ENCODE results near the gene WDR49.

The WDR49 gene

GRCh38 chr3:167669699-167670098, 16.0 kb upstream of the WDR49 start:
- no peak overlapping the region for H3K27ac ChIP-seq (ENCODE audit: low read depth, low read length)
- peaks cover 0 to 25% (median 12%) of the 10 kb centered on the region in 5 donors for H3K36me3 ChIP-seq (ENCODE audit: control insufficient read depth in 5 of 5, insufficient read depth in 5 of 5, low read length in 5 of 5)
- H3K9me3 ChIP-seq (ENCODE audit: control insufficient read depth in 5 of 5, low read length in 5 of 5): peaks cover 0 to 9% (median 5%) of the 10 kb centered on the region in 5 donors
- H3K27me3 ChIP-seq (ENCODE audit: control insufficient read depth in 5 of 5, insufficient read depth in 4 of 5, low read length in 5 of 5): no peaks in the 10 kb centered on the region
- peaks cover 0 to 11% (median 5%) of the 10 kb centered on the region in 5 donors for H3K4me1 ChIP-seq (ENCODE audit: control insufficient read depth in 5 of 5, insufficient read depth in 5 of 5, low read length in 5 of 5)
- H3K4me3 ChIP-seq (ENCODE audit: low read depth in 1 of 5, low read length in 5 of 5): no peak overlapping the region
- H3K9ac ChIP-seq (ENCODE audit: low read length in 5 of 5): no peak overlapping the region

- no peak overlapping the region for H3K4me3 ChIP-seq (ENCODE audit: low read depth in 1 of 5, low read length in 5 of 5)
- peaks cover 0 to 15% (median 3%) of the 10 kb centered on the region in 5 donors for H3K36me3 ChIP-seq (ENCODE audit: control insufficient read depth in 5 of 5, insufficient read depth in 5 of 5, low read length in 5 of 5)
- H3K4me1 ChIP-seq (ENCODE audit: control insufficient read depth in 5 of 5, insufficient read depth in 5 of 5, low read length in 5 of 5): peaks cover 0 to 11% (median 5%) of the 10 kb centered on the region in 5 donors
- peaks cover 0 to 6% (median 5%) of the 10 kb centered on the region in 5 donors for H3K9me3 ChIP-seq (ENCODE audit: control insufficient read depth in 5 of 5, low read length in 5 of 5)
- no peak overlapping the region for H3K27ac ChIP-seq (ENCODE audit: low read depth, low read length)
- no peaks in the 10 kb centered on the region for H3K27me3 ChIP-seq (ENCODE audit: control insufficient read depth in 5 of 5, insufficient read depth in 4 of 5, low read length in 5 of 5)
- H3K9ac ChIP-seq (ENCODE audit: low read length in 5 of 5): no peak overlapping the region
Observed at GRCh38 chr3:167668651-167669050, 14.9 kb upstream of the WDR49 start.

DNA sequence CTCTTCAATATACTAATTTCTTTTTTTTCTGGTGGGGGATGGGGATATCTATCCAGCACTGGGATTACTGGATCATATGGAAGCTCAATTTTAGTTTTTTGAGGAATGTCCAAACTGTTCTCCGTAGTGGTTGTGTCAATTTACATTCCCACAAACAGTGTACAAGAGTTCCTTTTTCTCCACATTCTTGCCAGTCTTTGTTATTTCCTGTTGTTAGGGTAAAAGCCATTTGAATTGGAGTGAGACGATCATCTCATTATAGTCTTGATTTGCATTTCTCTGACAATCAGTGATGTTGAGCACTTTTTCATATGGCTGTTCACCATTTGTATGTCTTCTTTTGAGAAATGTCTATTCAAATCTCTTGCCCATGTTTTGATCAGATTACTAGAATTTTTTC, 12.8 kb upstream of the WDR49 start:
- H3K4me1 ChIP-seq (ENCODE audit: control insufficient read depth in 5 of 5, insufficient read depth in 5 of 5, low read length in 5 of 5): peaks cover 0 to 16% (median 5%) of the 10 kb centered on the region in 5 donors

DNA sequence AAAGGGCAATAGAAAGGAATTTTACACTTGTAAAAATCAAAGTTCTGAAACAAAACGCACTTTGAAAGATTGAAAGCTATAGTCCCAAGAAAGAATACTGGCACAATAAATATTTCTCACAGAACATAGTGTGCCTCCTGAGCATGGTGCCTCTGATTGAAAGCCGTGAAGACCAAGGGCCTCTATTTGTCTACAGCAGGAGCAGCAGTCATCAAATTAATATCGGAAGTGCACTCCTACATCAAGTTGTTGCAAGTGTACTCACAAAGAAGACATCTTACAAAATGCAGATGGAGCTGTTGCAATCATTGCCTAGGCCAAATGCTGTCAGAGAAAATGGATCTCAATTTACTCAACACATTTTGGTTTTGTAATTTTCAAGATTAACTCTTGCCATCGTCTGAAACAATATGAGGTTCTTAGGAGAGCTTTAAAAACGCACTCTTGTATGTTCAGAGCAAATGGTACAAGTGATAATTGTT, 9.2 kb upstream of the WDR49 start:
- peaks cover 0 to 5% (median 0%) of the 10 kb centered on the region in 5 donors for H3K4me1 ChIP-seq (ENCODE audit: control insufficient read depth in 5 of 5, insufficient read depth in 5 of 5, low read length in 5 of 5)
- no peaks in the 10 kb centered on the region for H3K27me3 ChIP-seq (ENCODE audit: control insufficient read depth in 5 of 5, insufficient read depth in 4 of 5, low read length in 5 of 5)
- no peak overlapping the region for H3K27ac ChIP-seq (ENCODE audit: low read depth, low read length)
- no peak overlapping the region for H3K9ac ChIP-seq (ENCODE audit: low read length in 5 of 5)
- H3K9me3 ChIP-seq (ENCODE audit: control insufficient read depth in 5 of 5, low read length in 5 of 5): no peaks in the 10 kb centered on the region
- H3K36me3 ChIP-seq (ENCODE audit: control insufficient read depth in 5 of 5, insufficient read depth in 5 of 5, low read length in 5 of 5): no peaks in the 10 kb centered on the region
- H3K4me3 ChIP-seq (ENCODE audit: low read depth in 1 of 5, low read length in 5 of 5): no peak overlapping the region

More for the DNA sequence above, 12.8 kb upstream of the WDR49 start:
- Histone ChIP-seq H3K4me3 (ENCODE audit: low read depth in 1 of 5, low read length in 5 of 5) (no peak overlapping the region), H3K36me3 (ENCODE audit: control insufficient read depth in 5 of 5, insufficient read depth in 5 of 5, low read length in 5 of 5) (no peaks in the 10 kb centered on the region), H3K27me3 (ENCODE audit: control insufficient read depth in 5 of 5, insufficient read depth in 4 of 5, low read length in 5 of 5) (no peaks in the 10 kb centered on the region), H3K9me3 (ENCODE audit: control insufficient read depth in 5 of 5, low read length in 5 of 5) (no peaks in the 10 kb centered on the region), H3K9ac (ENCODE audit: low read length in 5 of 5) (no peak overlapping the region), H3K27ac (ENCODE audit: low read depth, low read length) (no peak overlapping the region)

GRCh38 chr3:167657684-167658225, 4.0 kb upstream of the WDR49 start:
- H3K4me3 ChIP-seq (ENCODE audit: low read depth in 1 of 5, low read length in 5 of 5): no peak overlapping the region
- H3K36me3 ChIP-seq (ENCODE audit: control insufficient read depth in 5 of 5, insufficient read depth in 5 of 5, low read length in 5 of 5): no peaks in the 10 kb centered on the region
- no peak overlapping the region for H3K9ac ChIP-seq (ENCODE audit: low read length in 5 of 5)
- H3K9me3 ChIP-seq (ENCODE audit: control insufficient read depth in 5 of 5, low read length in 5 of 5): no peaks in the 10 kb centered on the region
- no peaks in the 10 kb centered on the region for H3K4me1 ChIP-seq (ENCODE audit: control insufficient read depth in 5 of 5, insufficient read depth in 5 of 5, low read length in 5 of 5)
- no peaks in the 10 kb centered on the region for H3K27me3 ChIP-seq (ENCODE audit: control insufficient read depth in 5 of 5, insufficient read depth in 4 of 5, low read length in 5 of 5)
- no peak overlapping the region for H3K27ac ChIP-seq (ENCODE audit: low read depth, low read length)

- Histone ChIP-seq H3K27me3 (ENCODE audit: control insufficient read depth in 5 of 5, insufficient read depth in 4 of 5, low read length in 5 of 5) (no peaks in the 10 kb centered on the region), H3K36me3 (ENCODE audit: control insufficient read depth in 5 of 5, insufficient read depth in 5 of 5, low read length in 5 of 5) (no peaks in the 10 kb centered on the region), H3K27ac (ENCODE audit: low read depth, low read length) (no peak overlapping the region), H3K9ac (ENCODE audit: low read length in 5 of 5) (no peak overlapping the region), H3K9me3 (ENCODE audit: control insufficient read depth in 5 of 5, low read length in 5 of 5) (no peaks in the 10 kb centered on the region), H3K4me1 (ENCODE audit: control insufficient read depth in 5 of 5, insufficient read depth in 5 of 5, low read length in 5 of 5) (no peaks in the 10 kb centered on the region), H3K4me3 (ENCODE audit: low read depth in 1 of 5, low read length in 5 of 5) (no peak overlapping the region)
Observed at GRCh38 chr3:167656821-167657220, 3.1 kb upstream of the WDR49 start.

DNA sequence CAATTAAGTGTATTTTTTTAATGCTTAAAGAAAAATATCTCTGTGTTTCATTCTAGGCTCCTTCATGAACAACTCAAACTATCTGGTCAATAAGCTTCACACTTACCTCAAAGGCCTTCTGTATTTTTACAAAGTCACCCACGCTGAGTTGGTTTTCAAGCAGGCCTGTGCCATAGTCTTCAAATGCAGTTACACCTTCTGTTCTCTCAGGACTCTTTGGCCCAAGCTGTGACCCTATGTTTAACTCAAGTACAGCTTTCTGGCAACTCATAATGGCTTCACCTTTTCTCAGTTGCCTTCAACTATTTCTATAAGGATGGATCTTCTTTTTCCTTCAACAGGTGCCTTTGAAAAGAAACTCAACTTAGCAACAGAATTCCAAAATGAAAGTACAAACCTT, 587 bp downstream of the WDR49 start:
- no peaks in the 10 kb centered on the region for H3K36me3 ChIP-seq (ENCODE audit: control insufficient read depth in 5 of 5, insufficient read depth in 5 of 5, low read length in 5 of 5)
- no peaks in the 10 kb centered on the region for H3K4me1 ChIP-seq (ENCODE audit: control insufficient read depth in 5 of 5, insufficient read depth in 5 of 5, low read length in 5 of 5)
- no peaks in the 10 kb centered on the region for H3K27me3 ChIP-seq (ENCODE audit: control insufficient read depth in 5 of 5, insufficient read depth in 4 of 5, low read length in 5 of 5)
- no peak overlapping the region for H3K4me3 ChIP-seq (ENCODE audit: low read depth in 1 of 5, low read length in 5 of 5)
- no peak overlapping the region for H3K9ac ChIP-seq (ENCODE audit: low read length in 5 of 5)
- no peak overlapping the region for H3K27ac ChIP-seq (ENCODE audit: low read depth, low read length)
- no peaks in the 10 kb centered on the region for H3K9me3 ChIP-seq (ENCODE audit: control insufficient read depth in 5 of 5, low read length in 5 of 5)

DNA sequence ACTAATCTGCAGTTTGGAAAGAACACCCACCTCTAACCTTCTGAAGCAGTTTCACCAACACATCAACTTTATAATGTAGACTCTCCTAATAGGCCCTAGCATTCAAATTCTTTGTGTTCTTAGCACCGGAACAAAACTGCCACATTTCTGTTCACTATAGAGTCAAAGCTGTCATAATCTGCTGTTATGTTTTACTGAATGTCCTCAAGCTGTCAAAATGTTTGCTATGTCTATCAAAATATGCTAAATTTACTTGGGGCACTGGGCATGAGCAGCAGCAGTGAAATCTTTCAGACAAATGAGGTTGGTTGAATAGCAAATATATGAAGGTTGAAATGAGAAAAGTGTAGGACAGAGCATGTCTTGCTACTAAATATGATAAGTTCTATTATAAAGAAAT, 1.9 kb downstream of the WDR49 start:
- no peak overlapping the region for H3K4me3 ChIP-seq (ENCODE audit: low read depth in 1 of 5, low read length in 5 of 5)

DNA sequence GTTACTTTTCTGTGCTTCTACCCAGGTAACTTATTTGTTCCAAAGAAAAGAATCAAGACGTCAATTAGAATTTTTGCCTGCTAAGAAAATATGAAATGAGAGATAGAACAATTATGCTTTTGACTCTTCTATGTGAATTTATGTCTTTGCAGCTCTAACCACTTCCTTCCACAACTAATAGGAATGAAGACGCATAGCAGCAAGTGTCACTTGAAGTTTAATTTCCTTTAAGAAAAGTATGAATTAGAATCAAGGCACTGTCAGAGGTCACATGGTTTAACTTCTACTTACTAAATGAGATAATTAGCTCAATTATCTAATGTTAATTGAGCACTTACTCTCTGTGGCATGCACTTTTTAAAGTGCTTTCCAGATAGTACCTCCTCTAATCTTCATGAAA, 3.3 kb downstream of the WDR49 start:
- H3K27ac ChIP-seq (ENCODE audit: low read depth, low read length): no peak overlapping the region
- peaks cover 0 to 4% (median 0%) of the 10 kb centered on the region in 5 donors for H3K9me3 ChIP-seq (ENCODE audit: control insufficient read depth in 5 of 5, low read length in 5 of 5)
- H3K4me1 ChIP-seq (ENCODE audit: control insufficient read depth in 5 of 5, insufficient read depth in 5 of 5, low read length in 5 of 5): no peaks in the 10 kb centered on the region
- no peak overlapping the region for H3K9ac ChIP-seq (ENCODE audit: low read length in 5 of 5)
- no peaks in the 10 kb centered on the region for H3K27me3 ChIP-seq (ENCODE audit: control insufficient read depth in 5 of 5, insufficient read depth in 4 of 5, low read length in 5 of 5)
- H3K36me3 ChIP-seq (ENCODE audit: control insufficient read depth in 5 of 5, insufficient read depth in 5 of 5, low read length in 5 of 5): no peaks in the 10 kb centered on the region
- H3K4me3 ChIP-seq (ENCODE audit: low read depth in 1 of 5, low read length in 5 of 5): no peak overlapping the region

More for the DNA sequence above, 1.9 kb downstream of the WDR49 start:
- no peaks in the 10 kb centered on the region for H3K36me3 ChIP-seq (ENCODE audit: control insufficient read depth in 5 of 5, insufficient read depth in 5 of 5, low read length in 5 of 5)
- no peak overlapping the region for H3K9ac ChIP-seq (ENCODE audit: low read length in 5 of 5)
- no peak overlapping the region for H3K27ac ChIP-seq (ENCODE audit: low read depth, low read length)
- no peaks in the 10 kb centered on the region for H3K9me3 ChIP-seq (ENCODE audit: control insufficient read depth in 5 of 5, low read length in 5 of 5)
- no peaks in the 10 kb centered on the region for H3K4me1 ChIP-seq (ENCODE audit: control insufficient read depth in 5 of 5, insufficient read depth in 5 of 5, low read length in 5 of 5)
- no peaks in the 10 kb centered on the region for H3K27me3 ChIP-seq (ENCODE audit: control insufficient read depth in 5 of 5, insufficient read depth in 4 of 5, low read length in 5 of 5)

DNA sequence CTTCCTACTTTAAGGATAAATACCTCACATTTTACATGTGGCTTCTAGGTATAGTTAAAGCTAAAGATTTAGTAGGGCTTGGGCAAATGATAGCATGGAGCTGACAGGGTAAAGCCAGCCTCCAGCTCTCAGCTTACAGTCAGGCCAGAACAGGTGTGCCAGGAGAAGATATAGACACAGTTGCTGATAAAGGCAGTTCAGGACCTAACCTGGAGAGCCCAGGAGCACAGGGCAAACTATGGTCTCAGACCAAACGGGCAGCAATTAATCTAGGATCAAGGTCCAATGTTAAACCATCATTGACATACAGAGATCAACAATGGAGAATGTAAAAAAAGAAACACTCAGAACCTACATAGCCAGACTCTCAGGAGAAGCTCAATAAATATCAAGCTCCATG, 4.0 kb downstream of the WDR49 start:
- Histone ChIP-seq H3K27ac (ENCODE audit: low read depth, low read length) (no peak overlapping the region), H3K9ac (ENCODE audit: low read length in 5 of 5) (no peak overlapping the region), H3K27me3 (ENCODE audit: control insufficient read depth in 5 of 5, insufficient read depth in 4 of 5, low read length in 5 of 5) (no peaks in the 10 kb centered on the region), H3K36me3 (ENCODE audit: control insufficient read depth in 5 of 5, insufficient read depth in 5 of 5, low read length in 5 of 5) (no peaks in the 10 kb centered on the region), H3K4me3 (ENCODE audit: low read depth in 1 of 5, low read length in 5 of 5) (no peak overlapping the region), H3K4me1 (ENCODE audit: control insufficient read depth in 5 of 5, insufficient read depth in 5 of 5, low read length in 5 of 5) (no peaks in the 10 kb centered on the region), H3K9me3 (ENCODE audit: control insufficient read depth in 5 of 5, low read length in 5 of 5) (peaks cover 0 to 4% (median under 1%) of the 10 kb centered on the region in 5 donors)

All from subcutaneous abdominal adipose tissue (tissue), 5 donors.